Amniotic epithelial cell (primary cell): ENCODE data around the gene C15orf40.
"Not testable (repeated sequence)": the region's sequence is repeated elsewhere in the genome, so short reads cannot be mapped to it uniquely, and the experiment has no call there.

ENCODE experiments used
- DNase-seq: peaks from one replicate; pipeline ENCODE4 v3.0.0-alpha.2; 2010; ENCODE audit warnings: low read depth

The C15orf40 gene

GRCh38 chr15:83011271-83012075, at the start of gene C15orf40:
Gene C15orf40 (minus strand): TSS chr15:83011639. CDS start chr15:83011607, 32 bp downstream.
- DNase-seq: peak; percentile 85

DNA sequence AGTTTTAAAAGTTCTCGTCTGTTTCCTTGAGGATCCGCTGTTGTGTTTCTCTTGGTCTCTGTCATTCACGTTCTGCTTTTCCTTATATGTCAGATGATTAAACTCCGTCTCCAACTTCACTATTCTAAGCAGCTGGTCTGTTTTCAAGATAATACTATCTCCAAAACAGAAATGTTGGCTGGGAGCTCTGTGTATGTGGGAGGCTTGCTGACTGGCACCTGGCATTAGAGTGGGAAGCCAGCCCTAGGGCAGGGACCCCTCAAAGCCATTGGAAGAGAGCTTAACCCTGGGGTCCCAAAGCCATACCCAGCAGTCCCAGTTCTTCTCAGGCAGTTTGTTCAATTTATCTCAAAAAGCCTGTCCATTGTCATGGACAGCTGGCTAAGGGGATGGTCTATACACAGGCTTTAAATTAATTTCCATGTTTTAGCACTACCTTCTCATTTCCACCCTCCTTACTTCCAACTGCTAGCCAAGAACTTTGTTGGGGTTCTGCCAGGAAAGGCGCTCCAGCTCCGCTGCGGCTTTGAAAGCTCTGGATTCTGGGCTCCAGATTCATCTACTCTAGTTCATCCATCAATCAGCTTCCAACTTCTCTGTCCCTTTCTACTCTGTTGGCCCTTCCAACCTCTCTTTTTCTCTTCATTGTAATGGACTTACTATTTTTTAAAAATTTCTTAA, 46.4 kb upstream of the C15orf40 start:
- DNase-seq: peak; percentile 60

DNA sequence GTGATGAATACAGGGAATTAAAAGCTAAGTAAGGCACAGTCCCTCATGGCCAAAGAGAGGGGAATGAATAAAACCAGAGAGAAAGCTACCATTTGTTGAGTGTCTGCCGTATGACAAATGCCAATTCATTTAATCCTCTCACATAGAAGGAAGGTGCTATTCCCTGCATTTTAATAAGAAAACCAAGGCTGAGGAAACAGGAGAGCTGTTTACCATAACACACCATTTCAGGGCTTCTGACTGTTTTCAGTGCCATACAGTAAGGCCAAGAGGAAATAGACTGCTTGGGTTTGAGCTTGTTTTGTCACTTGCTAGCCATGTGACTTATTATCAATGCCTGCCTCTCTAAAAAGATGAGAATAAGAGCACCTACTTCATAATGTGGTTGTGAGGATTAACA, 45.6 kb upstream of the C15orf40 start:
- DNase-seq: no peak

DNA sequence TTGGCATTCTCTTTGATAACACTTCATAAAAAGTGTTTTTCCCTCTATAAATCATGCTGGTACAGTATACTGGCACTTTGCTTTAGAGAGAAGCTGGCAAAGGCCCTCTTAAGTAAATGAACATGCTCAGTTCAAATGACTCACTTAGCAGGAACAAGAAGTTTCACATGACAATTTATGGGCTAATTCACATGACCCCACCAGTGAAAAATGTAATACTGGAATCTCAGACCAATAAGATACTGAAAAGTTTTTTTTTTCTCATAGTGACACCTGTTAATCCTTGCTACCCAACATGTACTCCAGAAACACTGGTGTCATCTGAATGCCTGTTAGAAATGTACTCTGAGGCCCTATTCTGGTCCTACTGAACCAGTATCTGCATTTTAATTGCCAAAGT, 41.7 kb upstream of the C15orf40 start:
- peak; percentile 75 for DNase-seq

DNA sequence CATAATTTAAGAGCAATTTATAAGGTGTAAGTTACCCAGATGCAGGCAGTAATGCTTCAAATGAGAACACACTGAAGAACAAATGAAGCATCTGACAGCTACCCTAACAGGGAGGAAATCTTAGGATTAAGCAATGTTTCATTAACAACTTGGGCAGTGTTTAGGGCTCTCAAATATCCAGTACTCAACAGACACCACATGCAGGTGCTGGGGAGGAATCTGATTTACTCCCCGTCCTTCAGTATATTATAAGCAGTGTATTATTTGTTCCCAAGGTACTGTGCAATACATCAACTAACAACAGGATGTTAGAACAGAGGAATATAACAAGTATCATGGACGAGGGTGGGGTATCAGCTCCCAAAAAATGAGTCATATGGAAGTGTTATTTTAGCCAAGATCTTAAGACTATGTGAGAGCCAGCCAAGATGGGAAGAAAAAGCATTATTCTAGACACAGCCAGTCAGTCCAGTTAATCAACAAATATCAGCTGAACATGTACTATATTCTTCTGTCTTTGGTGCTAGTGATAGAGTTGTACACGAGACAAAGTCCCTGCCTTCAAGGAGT, 35.2 kb upstream of the C15orf40 start:
- peak; percentile 22 for DNase-seq

DNA sequence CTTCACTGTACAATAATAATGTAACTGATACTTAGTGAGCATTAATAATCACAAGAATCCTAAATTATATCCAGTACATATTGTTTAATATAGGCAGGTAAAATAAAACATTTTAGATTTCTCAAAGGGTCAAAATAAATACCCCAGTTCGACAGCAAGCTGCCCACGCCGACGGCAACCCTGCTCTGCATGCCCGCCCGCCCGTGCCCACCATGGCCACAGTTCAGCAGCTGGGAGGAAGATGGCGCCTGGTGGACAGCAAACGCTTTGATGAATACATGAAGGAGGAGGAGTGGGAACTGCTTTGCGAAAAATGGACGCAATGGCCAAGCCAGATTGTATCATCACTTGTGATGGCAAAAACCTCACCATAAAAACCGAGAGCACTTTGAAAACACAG, 32.7 kb upstream of the C15orf40 start:
- DNase-seq: no peak

GRCh38 chr15:83039206-83039605, 27.8 kb upstream of the C15orf40 start:
- DNase-seq: no peak

DNA sequence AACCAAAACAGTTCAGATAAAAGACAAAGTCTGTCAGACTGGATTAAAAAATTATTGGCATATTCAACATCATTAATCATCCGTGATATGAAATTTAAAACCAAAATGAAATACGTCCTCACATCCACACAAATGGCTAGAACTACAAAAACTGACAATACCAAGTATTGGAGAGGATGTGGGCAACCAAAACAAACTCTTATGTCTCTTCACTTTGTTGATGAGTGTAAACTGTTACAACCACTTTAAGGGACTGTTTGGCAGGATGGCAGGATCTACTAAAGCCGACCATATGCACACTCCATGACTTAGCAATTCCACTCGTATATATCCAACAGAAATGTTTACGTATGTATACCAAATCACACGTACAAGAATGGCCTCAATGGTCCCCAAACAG, 24.8 kb upstream of the C15orf40 start:
- no peak for DNase-seq

- not testable (repeated sequence) for DNase-seq
Observed at GRCh38 chr15:83031234-83031633, 19.8 kb upstream of the C15orf40 start.

- DNase-seq: peak; percentile 75
Observed at GRCh38 chr15:83030021-83030420, 18.6 kb upstream of the C15orf40 start.

GRCh38 chr15:83018436-83018835, 7.0 kb upstream of the C15orf40 start:
- no peak for DNase-seq

GRCh38 chr15:83016906-83017305, 5.5 kb upstream of the C15orf40 start:
- DNase-seq: no peak

DNA sequence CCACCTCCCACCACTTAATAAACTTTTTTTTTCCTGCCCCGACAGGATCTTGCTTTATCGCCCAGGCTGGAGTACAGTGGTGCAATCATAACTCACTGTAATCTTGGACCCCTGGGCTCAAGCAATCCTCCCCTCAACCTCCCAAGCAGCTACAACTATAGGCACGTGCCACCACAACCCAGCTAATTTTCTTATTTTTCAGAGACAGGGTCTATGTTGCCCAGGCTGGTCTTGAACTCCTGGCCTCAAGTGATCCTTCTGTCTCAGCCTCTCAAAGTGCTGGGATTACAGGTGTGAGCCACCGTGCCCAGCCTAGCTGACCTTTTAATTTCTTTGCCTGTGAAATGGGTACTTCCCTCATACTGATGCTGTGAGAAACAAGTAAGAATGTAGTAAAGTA, 3.9 kb upstream of the C15orf40 start:
- DNase-seq: no peak

- no peak for DNase-seq
Observed at GRCh38 chr15:83014205-83014653, 2.8 kb upstream of the C15orf40 start.

DNA sequence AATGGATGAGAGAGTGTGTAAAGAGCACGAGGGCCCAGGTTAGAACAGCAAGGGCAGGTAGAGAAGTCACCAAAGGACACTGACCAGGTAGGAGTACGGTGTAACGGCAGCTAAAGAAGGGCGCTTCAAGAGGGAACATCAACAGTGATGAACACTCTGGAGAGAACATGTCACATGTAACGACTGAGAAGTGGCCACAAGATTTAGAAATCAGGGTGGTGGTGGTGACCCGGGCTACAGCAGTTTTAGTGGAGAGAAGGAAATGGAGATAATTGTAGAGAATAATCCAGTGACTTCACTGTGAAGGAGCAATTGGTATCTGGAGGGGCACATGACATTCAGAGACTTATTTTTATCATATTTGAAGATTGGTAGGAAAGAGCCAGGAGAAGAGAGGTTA, 1.2 kb upstream of the C15orf40 start:
- DNase-seq: no peak

GRCh38 chr15:83012076-83012426, 612 bp upstream of the C15orf40 start:
- no peak for DNase-seq

- DNase-seq: peak; percentile 77
Observed at GRCh38 chr15:83010709-83011270, 649 bp downstream of the C15orf40 start.

DNA sequence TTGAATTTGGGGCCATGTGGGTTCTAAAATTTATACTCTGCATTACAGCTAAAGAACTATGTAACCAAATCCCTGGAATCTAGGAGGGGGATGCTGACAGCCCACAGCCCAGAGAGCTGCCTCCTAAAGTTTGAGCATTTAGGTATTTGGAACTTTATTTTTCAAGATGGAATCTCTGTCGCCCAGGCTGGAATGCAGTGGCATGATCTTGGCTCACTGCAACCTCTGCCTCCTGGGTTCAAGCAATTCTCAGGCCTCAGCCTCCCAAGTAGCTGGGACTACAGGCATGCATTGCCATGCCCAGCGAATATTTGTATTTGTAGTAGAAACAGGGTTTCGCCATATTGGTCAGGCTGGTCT, 10.8 kb downstream of the C15orf40 start:
- not testable (repeated sequence) for DNase-seq

DNA sequence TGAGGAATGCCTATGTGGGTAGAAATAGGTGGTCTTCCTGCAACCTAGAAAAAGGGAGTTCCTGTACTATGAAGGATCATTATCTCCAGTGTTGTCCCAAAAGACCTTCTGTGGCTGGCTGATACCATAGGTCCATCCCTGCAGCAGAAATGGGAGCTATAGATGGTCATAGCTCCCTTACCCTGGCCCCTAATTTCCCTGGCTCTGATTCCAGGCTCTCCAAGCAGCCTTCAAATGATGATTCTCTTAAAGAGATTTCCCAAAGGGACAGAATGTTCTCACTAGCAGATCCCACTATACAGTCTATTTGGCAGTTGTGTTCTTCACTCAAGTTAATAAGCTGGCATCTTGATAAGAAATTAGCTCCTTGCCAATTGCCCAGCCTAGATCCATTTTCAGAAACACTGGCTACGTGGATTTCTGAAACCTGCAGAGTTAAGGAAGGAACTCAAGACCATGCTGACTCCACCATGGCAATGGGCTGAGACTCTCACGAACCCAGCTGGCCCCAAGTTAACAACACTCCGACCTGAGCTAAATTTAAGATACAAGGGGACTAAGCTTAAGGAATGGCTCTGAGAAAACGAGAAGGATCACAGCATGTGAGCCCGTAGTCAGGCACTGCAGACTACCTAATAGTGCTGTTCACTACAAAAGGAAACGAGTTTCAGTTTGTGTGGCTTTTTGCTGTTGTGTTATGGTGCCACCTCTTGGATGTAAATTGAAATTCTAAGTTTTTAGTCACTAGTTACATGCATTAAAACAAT, 11.4 kb downstream of the C15orf40 start:
- peak; percentile 64 for DNase-seq

DNA sequence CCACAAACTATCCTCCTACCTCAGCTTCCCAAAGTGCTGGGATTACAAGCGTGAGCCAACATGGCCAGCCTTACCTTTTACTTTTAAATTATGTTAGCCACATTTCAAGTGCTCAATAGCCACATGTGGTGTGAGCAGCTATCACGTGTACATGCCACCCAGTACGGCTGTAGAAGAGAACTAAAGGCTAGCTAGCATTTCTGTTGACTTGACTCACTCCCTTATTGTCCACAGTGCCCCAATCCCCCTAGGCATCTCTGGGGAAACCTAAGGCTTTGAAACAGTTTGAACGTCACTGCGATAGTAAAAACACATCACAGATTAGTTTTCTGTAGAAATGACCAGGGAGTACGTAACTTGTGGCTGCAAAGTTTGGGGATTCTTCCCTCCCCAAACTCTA, 12.0 kb downstream of the C15orf40 start:
- no peak for DNase-seq

DNA sequence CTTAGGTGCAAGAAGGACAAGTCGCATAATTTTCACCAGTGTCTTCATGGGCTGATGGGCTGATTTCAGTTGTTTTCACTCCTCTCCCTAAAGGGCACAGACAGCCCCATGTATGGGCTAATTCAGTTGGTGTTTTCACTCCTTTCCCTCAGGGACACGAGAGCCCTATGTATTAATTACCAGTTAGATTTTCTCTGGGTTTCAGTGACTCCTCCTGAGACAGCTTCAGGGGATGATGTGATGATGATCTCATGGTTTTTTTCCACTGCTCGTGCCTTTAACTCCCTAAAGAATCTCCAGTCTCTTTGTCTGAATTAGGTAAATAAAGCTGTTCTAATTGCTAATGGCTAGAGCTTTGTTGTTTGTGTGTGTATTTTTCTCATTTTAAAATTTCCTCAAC, 15.5 kb downstream of the C15orf40 start:
- DNase-seq: no peak

GRCh38 chr15:82995076-82995475, 16.4 kb downstream of the C15orf40 start:
- DNase-seq: no peak
